MG63 (cell line): ENCODE results near the gene FBXL4. TPM values are rescaled to one million over a fixed set of nuclear protein-coding genes. Genes with fewer than 3 reads are reported as not detected.

Source experiments
- DNase-seq: peaks from one replicate; pipeline ENCODE4 v3.0.0-alpha.2; 2020
- H3K27me3 ChIP-seq: fragments of 250-450 bp; sonication (Bioruptor Pico); 2 replicates; pipeline ENCODE4 v1.5.1; 2020; ENCODE audit warnings: mild to moderate bottlenecking, moderate library complexity
- H3K36me3 ChIP-seq: fragments of 250-450 bp; sonication (Bioruptor Pico); 2 replicates; pipeline ENCODE4 v1.5.1; 2020; ENCODE audit warnings: mild to moderate bottlenecking, moderate library complexity
- H3K4me3 ChIP-seq: fragments of 250-450 bp; sonication (Bioruptor Pico); 2 replicates; pipeline ENCODE4 v1.5.1; 2020; ENCODE audit warnings: mild to moderate bottlenecking, moderate library complexity
- H3K9me3 ChIP-seq: fragments of 250-450 bp; sonication (Bioruptor Pico); 2 replicates; pipeline ENCODE4 v1.5.1; 2020; ENCODE audit warnings: mild to moderate bottlenecking, moderate library complexity
- total RNA-seq: library from RNA; depleted of rRNA; stranded (reverse); fragments of >200 nt; shearing (Covaris generic); gene quantifications from 2 replicates; pipeline ENCODE4 v1.2.3, GENCODE V29; 2014; ENCODE audit warnings: low replicate concordance

The FBXL4 gene
- total RNA-seq, 1 experiment from 2014 or later = 6.1 TPM

- H3K27me3 ChIP-seq = peaks cover 53% of the 10 kb centered on the region
- H3K4me3 ChIP-seq = no peak overlapping the region
- H3K9me3 ChIP-seq = no peaks in the 10 kb centered on the region
- no peak for DNase-seq
- no peaks in the 10 kb centered on the region for H3K36me3 ChIP-seq
Observed at GRCh38 chr6:98838032-98838431, 109.7 kb downstream of the FBXL4 start.

GRCh38 chr6:98836962-98837944, 110.5 kb downstream of the FBXL4 start:
- DNase-seq = no peak
- Histone ChIP-seq H3K9me3 (no peaks in the 10 kb centered on the region), H3K4me3 (no peak overlapping the region), H3K27me3 (peaks cover 56% of the 10 kb centered on the region), H3K36me3 (no peaks in the 10 kb centered on the region)

- Histone ChIP-seq H3K4me3 (no peak overlapping the region), H3K9me3 (no peaks in the 10 kb centered on the region), H3K36me3 (no peaks in the 10 kb centered on the region), H3K27me3 (peaks cover 58% of the 10 kb centered on the region)
- no peak for DNase-seq
Observed at GRCh38 chr6:98836025-98836961, 111.5 kb downstream of the FBXL4 start.

GRCh38 chr6:98835149-98836024, 112.4 kb downstream of the FBXL4 start:
- DNase-seq = no peak
- no peaks in the 10 kb centered on the region for H3K36me3 ChIP-seq
- peaks cover 65% of the 10 kb centered on the region for H3K27me3 ChIP-seq
- no peaks in the 10 kb centered on the region for H3K9me3 ChIP-seq
- peak overlapping the region; percentile 25; the same call in 1 of the 2 replicates for H3K4me3 ChIP-seq

- Histone ChIP-seq H3K4me3 (peak within 1 kb of the TSS; percentile 46), H3K36me3 (no peaks in the 10 kb centered on the region), H3K27me3 (peaks cover 62% of the 10 kb centered on the region), H3K9me3 (no peaks in the 10 kb centered on the region)
- peak; percentile 75 for DNase-seq
Observed at GRCh38 chr6:98834060-98835031, 113.4 kb downstream of the FBXL4 start, which contains the start of gene POU3F2. TSS of gene POU3F2 (plus strand) at chr6:98834574. CDS start at chr6:98834874, 300 bp downstream.

GRCh38 chr6:98833307-98834059, 114.3 kb downstream of the FBXL4 start:
- Histone ChIP-seq H3K9me3 (no peaks in the 10 kb centered on the region), H3K4me3 (peak overlapping the region; percentile 46), H3K36me3 (no peaks in the 10 kb centered on the region), H3K27me3 (peaks cover 64% of the 10 kb centered on the region)
- DNase-seq = no peak

- Histone ChIP-seq H3K27me3 (peaks cover 59% of the 10 kb centered on the region), H3K4me3 (peak overlapping the region; percentile 46), H3K36me3 (no peaks in the 10 kb centered on the region), H3K9me3 (no peaks in the 10 kb centered on the region)
- peak; percentile 37 for DNase-seq
Observed at GRCh38 chr6:98833057-98833306, 114.8 kb downstream of the FBXL4 start.

GRCh38 chr6:98832284-98833056, 115.3 kb downstream of the FBXL4 start:
- DNase-seq = peak; percentile 79
- H3K36me3 ChIP-seq = no peaks in the 10 kb centered on the region
- H3K27me3 ChIP-seq = peaks cover 55% of the 10 kb centered on the region
- H3K9me3 ChIP-seq = no peaks in the 10 kb centered on the region
- peak overlapping the region; percentile 46 for H3K4me3 ChIP-seq

GRCh38 chr6:98831959-98832283, 115.8 kb downstream of the FBXL4 start:
- H3K9me3 ChIP-seq = no peaks in the 10 kb centered on the region
- no peak for DNase-seq
- no peak overlapping the region; the same call in 1 of the 2 replicates for H3K4me3 ChIP-seq
- H3K27me3 ChIP-seq = peaks cover 56% of the 10 kb centered on the region
- H3K36me3 ChIP-seq = no peaks in the 10 kb centered on the region

GRCh38 chr6:98831057-98831958, 116.4 kb downstream of the FBXL4 start:
- H3K27me3 ChIP-seq = peaks cover 53% of the 10 kb centered on the region

GRCh38 chr6:98830146-98830545, 117.6 kb downstream of the FBXL4 start:
- no peaks in the 10 kb centered on the region for H3K9me3 ChIP-seq
- DNase-seq = no peak

More at GRCh38 chr6:98831057-98831958, 116.4 kb downstream of the FBXL4 start:
- Histone ChIP-seq H3K36me3 (no peaks in the 10 kb centered on the region), H3K9me3 (no peaks in the 10 kb centered on the region), H3K4me3 (no peak overlapping the region)
- no peak for DNase-seq

GRCh38 chr6:98828941-98829411, 118.8 kb downstream of the FBXL4 start:
- H3K27me3 ChIP-seq = peaks cover 63% of the 10 kb centered on the region
- no peak for DNase-seq
- no peak overlapping the region for H3K4me3 ChIP-seq

More at GRCh38 chr6:98830146-98830545, 117.6 kb downstream of the FBXL4 start:
- no peaks in the 10 kb centered on the region for H3K36me3 ChIP-seq
- peaks cover 53% of the 10 kb centered on the region for H3K27me3 ChIP-seq
- H3K4me3 ChIP-seq = no peak overlapping the region

GRCh38 chr6:98828211-98828788, 119.4 kb downstream of the FBXL4 start:
- H3K4me3 ChIP-seq = no peak overlapping the region
- peaks cover 70% of the 10 kb centered on the region for H3K27me3 ChIP-seq
- no peak for DNase-seq
- no peaks in the 10 kb centered on the region for H3K36me3 ChIP-seq
- H3K9me3 ChIP-seq = no peaks in the 10 kb centered on the region

More at GRCh38 chr6:98828941-98829411, 118.8 kb downstream of the FBXL4 start:
- Histone ChIP-seq H3K36me3 (no peaks in the 10 kb centered on the region), H3K9me3 (no peaks in the 10 kb centered on the region)
